Stimulated activated CD8-positive, alpha-beta memory T cell treated with anti-CD3 and anti-CD28 coated beads, Interleukin-12 subunit alpha, Interleukin-12 subunit beta, amount 100 ng/mL, for 24 hours (primary cell): ENCODE measurements around the gene IQSEC3.
"Not testable (repeated sequence)": the region's sequence is repeated elsewhere in the genome, so short reads cannot be mapped to it uniquely, and the experiment has no call there.

ENCODE experiments used
- DNase-seq: peaks from one replicate; pipeline ENCODE4 v3.0.0-alpha.2; 2020; ENCODE audit errors: extremely low read depth

The IQSEC3 gene

GRCh38 chr12:177980-178828, 111.6 kb downstream of the IQSEC3 start:
- no peak for DNase-seq

DNA sequence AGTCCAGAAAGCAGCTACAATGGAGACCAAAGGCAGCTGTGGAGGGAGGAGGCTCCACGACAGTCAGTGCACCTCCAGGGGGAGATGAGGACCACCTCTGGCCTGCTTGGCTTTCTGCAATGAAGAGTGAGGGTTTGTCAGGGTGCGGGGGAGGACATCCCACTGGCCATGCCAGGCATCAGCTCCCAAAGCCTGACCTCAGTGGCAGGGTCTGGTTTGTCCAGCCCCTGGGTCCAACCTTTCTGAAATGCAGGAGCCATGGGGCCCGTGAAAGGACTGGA, 112.2 kb downstream of the IQSEC3 start:
- no peak for DNase-seq

GRCh38 chr12:179131-179884, 112.7 kb downstream of the IQSEC3 start:
- DNase-seq: no peak

- no peak for DNase-seq
Measured at GRCh38 chr12:179885-180284, 113.3 kb downstream of the IQSEC3 start.

DNA sequence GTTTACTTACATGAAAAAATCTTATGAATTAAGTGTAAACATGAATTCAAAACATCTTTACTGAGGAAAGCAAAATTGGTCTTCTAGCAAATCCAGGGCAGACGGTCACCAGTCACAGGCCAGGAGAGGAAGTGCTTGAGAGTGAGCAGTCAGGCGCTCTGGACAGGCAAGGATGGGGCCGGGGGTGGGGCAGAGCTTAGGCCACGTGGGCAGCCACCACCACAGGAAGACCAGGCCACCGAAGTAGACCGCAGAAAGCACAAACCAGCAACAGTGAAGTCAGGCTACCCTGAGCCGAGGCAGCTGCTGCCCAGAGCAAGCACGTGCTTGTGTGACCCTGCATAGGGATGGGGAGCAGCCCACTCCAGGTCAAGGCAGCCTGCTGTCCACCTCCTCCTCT, 113.9 kb downstream of the IQSEC3 start:
- DNase-seq: no peak

DNA sequence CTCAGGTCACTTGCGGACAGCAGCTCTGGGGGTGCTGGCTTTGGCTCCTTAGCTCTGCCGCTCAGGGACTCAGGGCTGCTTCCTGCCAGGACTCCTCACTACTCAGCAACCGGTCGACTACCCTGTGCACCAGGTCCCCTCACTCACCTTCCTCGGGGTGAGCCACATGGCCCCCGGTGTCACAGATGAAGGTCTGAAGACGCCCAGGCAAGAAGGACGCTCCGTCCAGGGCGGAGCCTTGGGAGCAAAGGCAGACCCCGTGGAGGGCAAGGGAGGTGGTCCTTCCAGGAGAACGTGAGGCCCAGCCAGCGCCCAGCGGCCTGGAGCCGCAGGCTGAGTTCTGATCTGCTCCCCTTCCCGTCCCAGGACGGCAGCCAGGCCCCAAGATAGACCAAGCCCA, 115.4 kb downstream of the IQSEC3 start:
- DNase-seq: no peak

GRCh38 chr12:182381-182892, 115.9 kb downstream of the IQSEC3 start:
- DNase-seq: no peak

GRCh38 chr12:184811-185575, 118.4 kb downstream of the IQSEC3 start:
- DNase-seq: no peak

GRCh38 chr12:185576-185955, 119.0 kb downstream of the IQSEC3 start:
- no peak for DNase-seq

DNA sequence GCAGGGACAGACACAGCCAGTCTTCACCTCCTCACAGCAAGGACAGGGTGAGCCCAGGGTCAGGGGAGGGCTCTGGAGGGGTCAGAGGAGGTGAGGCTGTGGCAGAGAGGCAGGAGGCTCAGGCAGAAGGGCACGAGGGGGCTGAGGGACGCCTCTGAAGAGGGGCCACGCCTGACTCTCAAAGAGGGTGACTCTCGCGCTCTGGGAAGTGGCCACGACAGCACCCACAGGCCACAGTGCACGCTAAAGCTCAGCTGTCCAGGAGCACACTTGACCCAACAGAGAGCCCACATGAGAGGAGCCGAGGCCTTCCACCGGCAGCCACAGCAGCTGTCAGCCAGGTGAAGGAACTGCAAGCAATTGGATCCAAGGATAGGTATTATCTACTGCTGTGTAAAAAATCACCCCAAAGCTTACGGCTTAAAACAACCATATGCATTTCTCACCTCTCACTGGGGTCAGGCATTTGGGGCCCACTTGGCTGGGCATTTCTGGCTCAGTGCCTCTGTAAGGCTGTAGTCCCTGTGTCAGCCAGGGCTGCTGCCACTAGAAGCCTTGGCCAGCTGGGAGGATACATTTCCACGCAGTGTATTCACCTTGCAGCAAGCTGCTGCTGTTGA, 119.5 kb downstream of the IQSEC3 start:
- no peak for DNase-seq

DNA sequence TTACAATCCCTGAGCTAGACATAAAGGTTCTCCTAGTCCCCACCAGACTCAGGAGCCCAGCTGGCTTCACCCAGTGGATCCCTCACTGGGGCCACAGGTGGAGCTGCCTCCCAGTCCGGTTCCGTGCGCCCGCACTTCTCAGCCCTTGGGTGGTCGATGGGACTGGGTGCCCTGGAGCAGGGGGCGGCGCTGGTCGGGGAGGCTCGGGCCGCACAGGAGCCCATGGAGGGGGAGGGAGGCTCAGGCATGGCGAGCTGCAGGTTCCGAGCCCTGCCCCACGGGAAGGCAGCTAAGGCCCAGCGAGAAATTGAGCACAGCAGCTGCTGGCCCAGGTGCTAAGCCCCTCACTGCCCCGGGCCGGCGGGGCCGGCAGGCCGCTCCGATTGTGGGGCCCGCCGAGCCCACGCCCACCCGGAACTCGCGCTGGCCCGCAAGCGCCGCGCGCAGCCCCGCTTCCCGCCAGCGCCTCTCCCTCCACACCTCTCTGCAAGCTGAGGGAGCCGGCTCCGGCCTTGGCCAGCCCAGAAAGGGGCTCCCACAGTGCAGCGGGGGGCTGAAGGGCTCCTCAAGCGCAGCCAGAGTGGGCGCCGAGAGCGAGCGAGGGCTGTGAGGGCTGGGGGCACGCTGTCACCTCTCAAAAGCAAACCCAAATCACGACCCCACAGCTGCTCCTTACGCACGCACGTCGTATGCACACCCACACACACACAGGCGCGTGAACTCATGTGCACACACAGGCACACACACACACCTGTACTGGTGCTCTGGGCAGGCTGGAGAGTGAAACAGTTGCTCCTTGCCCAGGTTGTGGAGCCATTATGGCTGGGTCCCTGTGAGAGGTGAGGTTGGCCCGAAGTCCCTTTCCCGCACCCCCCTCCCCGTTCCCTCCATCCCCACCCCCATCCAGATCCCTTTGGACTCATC, 121.7 kb downstream of the IQSEC3 start:
- not testable (repeated sequence) for DNase-seq

DNA sequence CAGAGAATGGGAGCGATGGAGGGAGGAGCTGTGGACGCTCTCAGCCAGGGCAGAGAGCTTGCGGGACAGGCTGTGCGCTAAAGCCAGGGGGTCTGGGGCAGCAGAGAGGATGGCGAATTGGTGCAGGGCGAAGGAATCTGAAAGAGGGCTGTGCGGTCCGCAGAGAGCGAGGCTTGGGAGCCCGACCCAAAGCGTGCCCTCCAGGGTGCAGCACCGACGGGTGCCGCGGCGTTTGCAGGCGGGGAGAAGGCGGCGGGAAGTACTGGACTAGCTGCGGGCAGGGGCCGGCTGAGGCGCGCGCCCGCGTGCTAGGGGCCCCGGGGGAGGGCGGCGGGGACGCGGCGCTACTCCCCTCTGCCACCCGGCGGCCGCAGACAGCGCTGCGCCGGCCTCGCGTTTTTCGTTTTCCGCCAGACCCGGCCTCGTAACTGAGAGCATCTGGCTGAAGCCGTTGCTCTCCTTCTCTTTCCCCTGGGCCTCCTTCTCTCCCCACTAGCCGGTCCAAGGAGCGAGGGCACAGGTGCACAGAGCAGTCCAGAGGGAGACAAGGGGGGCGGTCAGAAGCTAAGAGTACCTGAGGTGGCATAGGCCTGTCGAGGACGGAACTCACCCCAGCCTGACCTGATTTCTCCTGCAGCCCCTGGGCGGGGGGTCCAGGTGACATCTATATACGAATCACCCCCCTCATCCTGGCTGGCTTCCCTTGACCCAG, 122.5 kb downstream of the IQSEC3 start:
- DNase-seq: no peak

DNA sequence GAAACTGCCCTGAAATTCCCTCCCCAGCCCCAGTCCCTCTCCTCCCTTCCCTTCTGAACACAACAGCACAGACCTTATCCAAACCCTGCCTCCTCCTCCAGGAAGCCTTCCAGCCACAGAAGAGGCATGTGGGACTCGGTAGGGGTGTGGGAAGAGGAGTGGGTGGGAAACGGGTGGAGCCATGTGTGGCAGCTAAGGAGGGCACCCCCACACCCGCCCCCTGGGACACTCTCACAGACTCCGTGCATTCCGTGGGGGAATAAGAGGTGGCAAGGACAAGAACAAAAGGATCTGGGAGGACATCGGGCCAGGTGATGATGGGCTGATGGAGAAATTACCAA, 123.0 kb downstream of the IQSEC3 start:
- DNase-seq: no peak

DNA sequence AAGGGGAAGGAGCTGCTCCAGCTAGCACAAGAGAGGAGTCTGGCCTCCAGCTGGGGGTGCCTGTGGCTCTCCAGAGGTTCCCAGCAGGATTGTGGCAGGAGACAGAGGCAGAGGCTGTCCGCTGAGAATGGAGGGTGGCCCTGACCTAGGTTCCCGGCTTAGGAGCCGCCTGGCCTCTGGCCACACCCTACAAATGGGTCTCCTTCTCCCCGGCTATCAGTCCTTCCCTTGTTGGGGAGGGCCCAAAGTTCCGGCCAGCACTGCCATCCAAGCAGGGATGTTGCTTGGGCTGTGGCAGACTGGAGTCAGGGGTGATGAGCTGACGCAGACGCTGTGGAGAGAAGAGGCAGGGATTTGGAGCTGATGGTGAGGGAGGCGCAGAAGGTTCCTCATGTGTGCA, 124.3 kb downstream of the IQSEC3 start:
- no peak for DNase-seq

- no peak for DNase-seq
Measured at GRCh38 chr12:191541-191940, 125.0 kb downstream of the IQSEC3 start.

DNA sequence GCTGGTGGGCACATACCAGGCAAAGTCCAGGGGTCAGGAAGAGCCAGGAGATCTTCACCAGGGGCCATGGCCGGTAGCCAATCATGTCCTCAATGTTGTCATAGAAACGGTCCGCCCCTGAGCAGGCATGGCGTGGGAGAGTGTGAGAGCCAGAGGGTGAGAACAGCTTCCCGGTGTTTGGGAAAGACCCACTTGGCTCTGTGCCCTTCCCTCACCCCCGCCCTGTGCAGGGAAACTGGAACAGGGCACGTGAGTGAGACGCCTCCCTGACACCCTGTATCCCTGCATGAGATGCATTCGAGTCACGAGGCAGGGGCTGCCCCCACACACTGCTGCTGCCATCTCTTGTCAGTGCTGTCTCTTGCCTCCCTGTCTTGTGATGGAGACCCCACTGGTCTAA, 126.7 kb downstream of the IQSEC3 start:
- DNase-seq: no peak

GRCh38 chr12:194276-194675, 127.7 kb downstream of the IQSEC3 start:
- no peak for DNase-seq

GRCh38 chr12:195156-195555, 128.6 kb downstream of the IQSEC3 start:
- no peak for DNase-seq

DNA sequence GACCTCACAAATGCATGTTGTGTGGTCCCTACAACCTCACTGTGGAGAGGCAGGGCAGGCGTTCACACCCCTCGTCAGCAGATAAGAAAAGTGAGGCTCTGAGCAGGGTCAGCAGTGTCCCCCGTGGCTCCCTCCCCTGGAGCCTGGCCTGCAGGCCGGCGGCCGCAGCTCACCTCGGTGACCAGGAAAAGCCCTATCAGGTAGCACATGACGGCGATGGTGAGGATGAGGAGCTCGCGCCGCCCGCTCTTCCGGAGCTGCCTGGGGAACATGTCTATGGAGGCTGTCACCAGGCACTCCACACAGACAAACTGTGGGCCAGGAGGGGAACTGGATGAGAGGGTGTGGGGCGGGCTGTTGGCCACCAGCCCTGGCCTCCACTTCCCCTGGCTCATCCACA, 129.4 kb downstream of the IQSEC3 start:
- no peak for DNase-seq

- DNase-seq: no peak
Measured at GRCh38 chr12:196436-196835, 129.9 kb downstream of the IQSEC3 start.
